Stimulated activated CD8-positive, alpha-beta memory T cell treated with anti-CD3 and anti-CD28 coated beads, Interleukin-4, amount 100 ng/mL, for 4 hours (primary cell): Measurements from ENCODE around the gene DPH1.
A peak's percentile ranks its signal among the peaks of the same experiment; 100 is the strongest.
"Not testable (repeated sequence)": the region's sequence is repeated elsewhere in the genome, so short reads cannot be mapped to it uniquely, and the experiment has no call there.

Source experiments
- DNase-seq, 2 donors: peaks; one replicate each; pipeline ENCODE4 v3.0.0-alpha.2; 2020; ENCODE audit warnings: low read depth in 2 of 2, low spot score in 1 of 2

The DPH1 gene

GRCh38 chr17:2008332-2009126 is 21.4 kb upstream of the DPH1 start:
- no peak for DNase-seq

GRCh38 chr17:2009737-2010136 is 20.2 kb upstream of the DPH1 start:
- DNase-seq = no peak

GRCh38 chr17:2011411-2012371 is 18.3 kb upstream of the DPH1 start:
- no peak for DNase-seq

- no peak for DNase-seq
Measured at GRCh38 chr17:2012499-2012898, 17.5 kb upstream of the DPH1 start.

DNA sequence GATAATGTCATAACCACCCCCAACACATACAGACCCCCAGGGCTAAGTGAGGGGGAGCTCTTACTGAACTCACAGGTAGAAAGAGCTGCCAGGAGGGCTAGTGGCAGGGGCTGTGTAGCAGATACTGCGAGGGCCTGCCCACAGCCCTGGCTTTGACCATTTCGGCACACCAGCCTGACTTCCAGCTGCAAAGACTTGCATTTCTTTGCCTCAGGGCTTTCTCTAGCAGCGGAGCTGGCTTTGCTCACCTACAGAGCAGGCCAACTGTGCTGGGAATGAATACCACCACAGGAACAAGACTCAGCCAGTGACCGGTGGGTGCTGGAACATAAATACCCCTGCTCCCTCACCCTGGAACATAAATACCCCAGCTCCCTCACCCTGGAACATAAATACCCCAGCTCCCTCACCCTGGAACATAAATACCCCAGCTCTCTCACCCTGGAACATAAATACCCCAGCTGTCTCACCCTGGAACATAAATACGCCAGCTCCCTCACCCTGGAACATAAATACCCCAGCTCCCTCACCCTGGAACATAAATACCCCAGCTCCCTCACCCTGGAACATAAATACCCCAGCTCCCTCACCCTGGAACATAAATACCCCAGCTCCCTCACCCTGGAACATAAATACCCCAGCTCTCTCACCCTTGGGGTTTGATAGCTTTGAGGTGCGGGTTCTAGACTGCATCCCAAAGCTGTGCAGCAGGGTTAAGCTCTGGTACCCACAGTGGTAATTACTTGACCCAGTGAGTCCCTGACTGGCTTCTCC is 16.5 kb upstream of the DPH1 start:
- DNase-seq = not testable (repeated sequence)

GRCh38 chr17:2013994-2014317 is 16.0 kb upstream of the DPH1 start:
- DNase-seq = no peak

DNA sequence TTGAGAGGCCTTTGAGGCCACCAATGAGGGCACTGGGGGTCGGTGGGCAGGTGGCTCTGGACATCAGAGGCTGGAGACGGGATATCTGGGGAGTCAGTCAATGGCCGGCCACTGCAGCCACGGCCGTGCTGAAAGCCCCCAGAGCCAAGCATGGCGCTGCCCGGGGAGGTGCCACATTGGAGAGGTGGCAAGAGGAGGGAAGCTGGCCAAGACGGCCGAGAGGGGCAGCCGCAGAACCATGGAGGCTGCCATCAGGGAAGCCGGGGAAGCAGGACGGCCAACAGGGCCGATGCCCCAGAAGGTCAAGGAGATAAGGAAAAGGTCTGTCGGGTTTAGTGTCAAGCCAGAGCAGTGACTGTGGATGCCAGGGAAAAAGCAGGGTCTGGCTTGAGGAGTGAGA is 14.6 kb upstream of the DPH1 start:
- no peak for DNase-seq

GRCh38 chr17:2016494-2016893 is 13.5 kb upstream of the DPH1 start:
- DNase-seq = no peak

- no peak for DNase-seq
Measured at GRCh38 chr17:2017274-2017941, 12.5 kb upstream of the DPH1 start.

- DNase-seq = no peak
Measured at GRCh38 chr17:2018716-2019510, 11.0 kb upstream of the DPH1 start.

DNA sequence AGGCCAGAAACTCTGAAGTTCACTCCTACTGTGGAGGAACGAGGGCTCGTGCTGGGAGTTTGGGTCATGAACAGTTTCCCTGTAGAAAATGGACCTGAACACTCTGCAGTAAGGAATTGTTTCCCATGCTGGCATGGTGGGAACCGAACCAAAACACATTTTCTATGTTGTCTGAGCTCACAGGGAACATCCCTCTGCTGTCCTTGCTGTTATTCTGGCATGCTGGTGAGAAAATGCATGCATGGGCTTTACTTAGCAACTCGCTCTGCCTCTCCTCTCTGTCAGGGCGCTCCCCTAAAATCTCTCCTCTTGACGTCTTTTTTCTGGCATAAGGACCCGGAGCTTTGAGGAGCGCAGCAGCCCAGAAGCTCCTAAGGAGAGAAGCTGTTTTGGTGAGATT is 10.2 kb upstream of the DPH1 start:
- no peak for DNase-seq

GRCh38 chr17:2020721-2021120 is 9.2 kb upstream of the DPH1 start:
- no peak for DNase-seq

- DNase-seq = no peak
Measured at GRCh38 chr17:2022647-2023240, 7.2 kb upstream of the DPH1 start.

DNA sequence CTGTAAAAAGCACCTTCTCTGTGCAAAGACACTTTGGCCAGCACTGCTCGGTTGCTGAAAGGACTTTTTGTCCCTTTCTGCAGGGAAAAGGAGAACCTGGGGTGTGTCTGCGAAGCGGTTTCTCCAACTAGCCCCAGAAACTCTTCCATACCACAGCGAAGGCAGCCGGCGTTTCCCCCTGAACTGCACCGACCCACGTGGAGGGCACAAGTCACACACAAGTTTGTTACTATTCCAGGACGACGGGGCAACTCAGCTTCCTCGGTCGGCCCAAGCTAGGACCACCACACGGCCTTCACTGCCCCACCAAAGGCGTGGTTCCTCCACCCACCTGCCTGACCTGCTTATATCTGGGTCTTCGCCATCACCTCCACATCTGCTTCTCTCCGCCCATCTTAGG is 6.7 kb upstream of the DPH1 start:
- no peak for DNase-seq

DNA sequence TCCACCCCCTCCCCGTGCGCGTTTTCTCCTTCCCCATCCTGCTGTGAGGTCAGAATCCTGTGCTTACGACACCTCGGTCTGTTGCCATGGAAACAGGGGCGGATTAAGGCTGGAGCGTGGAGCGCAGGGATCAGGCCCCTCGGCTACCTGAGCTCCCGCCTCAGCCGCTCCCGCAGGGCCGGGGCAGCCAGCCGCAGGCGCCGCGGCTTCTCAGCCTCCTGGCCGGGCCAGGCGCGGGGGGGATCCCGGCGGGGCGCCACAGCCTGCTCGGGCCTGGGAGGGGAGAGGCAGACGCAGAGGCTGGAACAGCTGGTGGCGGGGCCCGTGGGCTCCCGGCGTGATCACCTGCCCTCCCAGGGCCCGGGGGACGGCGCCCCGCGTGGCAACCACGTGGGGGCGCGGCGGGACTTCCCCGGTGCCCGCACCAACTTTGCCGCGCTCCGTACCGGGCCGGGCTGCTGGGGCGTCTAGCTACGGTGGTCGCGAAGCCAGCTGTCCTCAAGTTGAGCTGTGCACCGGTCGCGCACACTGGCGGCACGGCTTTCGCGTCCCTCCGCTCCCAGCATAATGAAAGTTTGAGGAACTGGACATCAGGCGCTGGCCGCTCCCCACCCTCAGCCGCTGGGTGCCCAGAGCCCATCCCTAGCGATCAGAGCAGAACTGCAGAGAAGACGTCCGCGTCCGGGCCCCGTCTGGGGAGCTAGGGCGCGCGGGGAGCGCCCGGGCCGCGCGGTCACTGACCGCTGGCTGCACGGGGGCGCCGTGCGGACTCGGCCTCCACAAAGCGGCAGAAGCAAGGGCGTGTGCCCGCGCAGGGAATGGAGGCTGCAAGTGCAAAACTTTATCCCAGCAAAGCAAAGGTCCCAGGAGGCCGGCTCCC is 6.0 kb upstream of the DPH1 start:
- no peak for DNase-seq

DNA sequence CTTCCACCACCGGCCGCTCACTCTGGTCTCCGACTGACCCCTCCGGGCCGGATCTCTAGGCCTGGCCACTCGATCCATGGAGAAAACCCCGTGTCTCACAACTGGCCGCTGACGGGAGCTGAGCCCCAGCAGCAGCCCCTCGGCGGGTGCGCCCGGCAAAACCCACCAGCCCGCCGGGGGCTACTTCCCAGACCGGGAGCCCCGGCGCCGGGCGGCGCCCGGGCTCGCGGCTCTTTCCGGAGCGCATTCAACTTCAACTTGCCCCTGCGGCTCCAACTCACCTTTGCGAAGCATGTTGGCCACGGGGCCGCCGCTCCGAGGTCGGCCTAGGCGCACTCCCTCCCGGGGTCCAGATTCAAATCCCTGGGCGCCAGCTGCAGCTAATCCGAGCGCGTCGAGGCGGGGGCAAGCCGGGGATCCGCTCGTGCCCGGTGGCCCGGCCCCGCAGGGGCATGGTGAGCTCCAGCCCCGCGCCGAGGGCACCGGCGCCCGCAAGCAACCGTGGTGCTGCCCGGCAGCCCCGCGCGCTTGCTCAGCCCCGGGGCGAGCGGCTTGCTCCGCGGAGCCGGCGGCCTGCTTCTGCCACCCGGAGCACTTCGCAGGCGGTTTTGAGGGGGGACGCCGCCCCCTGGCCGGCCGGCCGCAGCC is 5.3 kb upstream of the DPH1 start:
- no peak for DNase-seq

DNA sequence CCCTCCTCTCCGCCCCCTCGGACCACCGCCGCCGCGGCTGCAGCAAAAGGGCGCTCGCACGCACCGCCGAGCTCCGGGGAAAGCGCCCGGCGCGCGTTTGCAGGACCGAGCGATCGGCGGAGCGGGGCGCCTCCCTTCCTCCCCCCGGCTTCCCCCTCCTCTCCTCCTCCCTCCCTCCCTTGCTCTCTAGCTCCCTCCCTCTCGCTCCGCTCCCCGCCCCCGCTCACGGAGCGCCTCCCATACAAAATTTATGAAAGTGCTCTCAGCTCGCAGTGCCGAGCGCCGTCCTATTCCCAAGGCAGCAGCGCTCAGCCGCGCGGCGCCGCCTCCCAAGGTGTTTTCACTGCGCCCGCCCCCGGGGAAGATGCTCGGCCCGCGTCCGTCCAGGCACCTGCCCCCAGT is 4.7 kb upstream of the DPH1 start, which contains the start of gene RTN4RL1:
Gene RTN4RL1, minus strand, starts transcription at position 115 of the 402 bp plus-strand sequence. CDS start 469 bp downstream, outside the sequence.
- peak; percentile 45 to 57 for DNase-seq

DNA sequence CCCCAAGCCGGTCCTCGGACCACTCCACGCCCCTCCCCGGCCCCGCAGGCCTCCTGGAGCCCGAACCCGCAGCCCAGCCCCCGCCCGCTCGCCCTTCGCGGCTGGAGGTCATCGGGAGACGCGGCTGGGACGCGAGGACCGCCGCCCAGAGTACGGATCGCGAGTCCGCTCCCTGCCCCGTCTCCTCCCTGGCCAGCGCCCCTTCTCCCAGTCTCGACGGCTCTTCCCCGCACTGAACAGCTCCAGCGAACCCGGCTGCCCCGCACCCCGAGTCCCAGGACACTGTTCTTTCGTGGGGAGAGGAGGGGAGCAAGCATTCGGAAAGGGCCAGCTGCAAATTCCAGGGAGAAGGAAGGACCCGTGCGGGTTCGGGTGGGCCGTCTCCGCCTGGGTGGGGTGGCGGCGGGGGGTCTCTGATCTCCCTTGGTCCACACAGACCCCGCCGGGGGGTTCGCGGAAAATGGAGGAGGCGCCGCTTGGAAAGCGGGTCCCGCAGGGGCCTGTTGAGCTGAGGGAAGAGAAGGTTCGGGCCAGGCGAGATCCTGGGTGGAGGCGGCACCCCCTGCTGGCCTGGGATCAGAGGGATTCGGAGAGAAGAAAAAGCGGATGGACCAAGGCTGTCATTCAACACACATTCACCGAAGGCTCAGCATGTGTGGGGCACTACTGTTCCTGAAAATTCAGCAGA is 4.2 kb upstream of the DPH1 start:
- no peak for DNase-seq
